ENCODE data around the gene CD83.
A peak's percentile ranks its signal among the peaks of the same experiment; 100 is the strongest.
"Not testable (repeated sequence)": the region's sequence is repeated elsewhere in the genome, so short reads cannot be mapped to it uniquely, and the experiment has no call there.

CD83 gene

GRCh38 chr6:14149053-14149738, 31.6 kb downstream of the CD83 start:
- no peak for DNase-seq (ENCODE audit: low read depth)

- DNase-seq (ENCODE audit: low read depth) = no peak
Measured at GRCh38 chr6:14149739-14150130, 32.2 kb downstream of the CD83 start.

GRCh38 chr6:14151300-14151699, 33.7 kb downstream of the CD83 start:
- not testable (repeated sequence) for DNase-seq (ENCODE audit: low read depth)

- DNase-seq (ENCODE audit: low read depth) = no peak
Measured at GRCh38 chr6:14151773-14152172, 34.2 kb downstream of the CD83 start.

GRCh38 chr6:14153228-14153627, 35.7 kb downstream of the CD83 start:
- DNase-seq (ENCODE audit: low read depth) = no peak

GRCh38 chr6:14159090-14159489, 41.5 kb downstream of the CD83 start:
- DNase-seq (ENCODE audit: low read depth) = no peak

- DNase-seq (ENCODE audit: low read depth) = no peak
Measured at GRCh38 chr6:14162826-14163225, 45.3 kb downstream of the CD83 start.

- peak; percentile 20 for DNase-seq (ENCODE audit: low read depth)
Measured at GRCh38 chr6:14165091-14165490, 47.5 kb downstream of the CD83 start.

GRCh38 chr6:14166839-14167238, 49.3 kb downstream of the CD83 start:
- no peak for DNase-seq (ENCODE audit: low read depth)

GRCh38 chr6:14170128-14170527, 52.6 kb downstream of the CD83 start:
- DNase-seq (ENCODE audit: low read depth) = no peak

GRCh38 chr6:14172562-14172961, 55.0 kb downstream of the CD83 start:
- no peak for DNase-seq (ENCODE audit: low read depth)

GRCh38 chr6:14174226-14174625, 56.7 kb downstream of the CD83 start:
- no peak for DNase-seq (ENCODE audit: low read depth)

- DNase-seq (ENCODE audit: low read depth) = no peak
Measured at GRCh38 chr6:14174996-14175395, 57.4 kb downstream of the CD83 start.

- DNase-seq (ENCODE audit: low read depth) = no peak
Measured at GRCh38 chr6:14176429-14176828, 58.9 kb downstream of the CD83 start.

GRCh38 chr6:14177413-14178082, 60.0 kb downstream of the CD83 start:
- DNase-seq (ENCODE audit: low read depth) = no peak

- no peak for DNase-seq (ENCODE audit: low read depth)
Measured at GRCh38 chr6:14178083-14178445, 60.5 kb downstream of the CD83 start.

- DNase-seq (ENCODE audit: low read depth) = no peak
Measured at GRCh38 chr6:14180609-14181008, 63.0 kb downstream of the CD83 start.

GRCh38 chr6:14182916-14183315, 65.3 kb downstream of the CD83 start:
- DNase-seq (ENCODE audit: low read depth) = no peak

Data from fibroblast of the conjunctiva (primary cell).